GM23338 (cell line): ENCODE measurements around the gene GRIFIN. TPM values are rescaled to one million over a fixed set of nuclear protein-coding genes. Genes with fewer than 3 reads are reported as not detected.

Source experiments
- ATAC-seq: fragments of 200-7000 bp; cut with Tn5 transposase; 3 replicates; pipeline ENCODE4 v1.9.1; 2020
- DNase-seq: peaks from one replicate; pipeline ENCODE4 v3.0.0-alpha.2; 2015; ENCODE audit warnings: low spot score
- H2AFZ ChIP-seq: fragments of 200-600 bp; sonication (generic); 2 replicates; pipeline ENCODE4 v1.8.0; 2016; ENCODE audit warnings: antibody characterized with exemption, mild to moderate bottlenecking, moderate library complexity
- H3F3A ChIP-seq: fragments of 200-600 bp; sonication (generic); replicated peaks from 2 replicates; pipeline ENCODE4 v1.8.0; 2017; ENCODE audit warnings: antibody characterized with exemption, mixed run types, low read depth
- H3K27ac ChIP-seq: fragments of 200-600 bp; sonication (generic); 2 replicates; pipeline ENCODE4 v1.6.1; 2016; ENCODE audit warnings: low read depth
- H3K27me3 ChIP-seq: fragments of 200-600 bp; sonication (generic); 2 replicates; pipeline ENCODE4 v1.8.0; 2016; ENCODE audit warnings: mild to moderate bottlenecking, mixed run types, moderate library complexity; ENCODE audit not compliant: insufficient read depth
- H3K36me3 ChIP-seq: fragments of 200-600 bp; sonication (generic); 2 replicates; pipeline ENCODE4 v1.8.0; 2016; ENCODE audit warnings: mild to moderate bottlenecking; ENCODE audit not compliant: insufficient read depth
- H3K4me1 ChIP-seq: fragments of 200-600 bp; sonication (generic); 2 replicates; pipeline ENCODE4 v1.8.0; 2016; ENCODE audit warnings: mild to moderate bottlenecking, moderate library complexity; ENCODE audit not compliant: insufficient read depth
- H3K4me2 ChIP-seq: fragments of 200-600 bp; sonication (generic); 2 replicates; pipeline ENCODE4 v1.7.1; 2017; ENCODE audit warnings: mixed run types
- H3K4me3 ChIP-seq: fragments of 200-600 bp; sonication (generic); 2 replicates; pipeline ENCODE4 v1.6.1; 2016; ENCODE audit warnings: mixed run types
- H3K79me2 ChIP-seq: fragments of 200-600 bp; sonication (generic); replicated peaks from 2 replicates; pipeline ENCODE4 v1.8.0; 2017; ENCODE audit warnings: mild to moderate bottlenecking; ENCODE audit not compliant: insufficient read depth
- H3K9me2 ChIP-seq: fragments of 200-600 bp; sonication (generic); 2 replicates; pipeline ENCODE4 v1.8.0; 2017; ENCODE audit not compliant: insufficient read depth
- H4K20me1 ChIP-seq: fragments of 200-600 bp; sonication (generic); replicated peaks from 2 replicates; pipeline ENCODE4 v1.8.0; 2017; ENCODE audit warnings: mild to moderate bottlenecking; ENCODE audit not compliant: insufficient read depth
- H3K27ac Mint-ChIP-seq: 2 replicates; pipeline ENCODE4 v1.8.0; 2020; ENCODE audit warnings: inconsistent platforms, mild to moderate bottlenecking, moderate library complexity, mixed read lengths
- H3K27me3 Mint-ChIP-seq: 3 replicates; pipeline ENCODE4 v1.8.0; 2022; ENCODE audit warnings: low read depth, mild to moderate bottlenecking, moderate library complexity, mixed read lengths, inconsistent platforms; ENCODE audit not compliant: insufficient read depth, poor library complexity
- H3K36me3 Mint-ChIP-seq: 3 replicates; pipeline ENCODE4 v1.8.0; 2021; ENCODE audit warnings: low read depth, mild to moderate bottlenecking, inconsistent platforms, moderate library complexity, mixed read lengths
- H3K4me1 Mint-ChIP-seq: 3 replicates; pipeline ENCODE4 v1.8.0; 2020; ENCODE audit warnings: mild to moderate bottlenecking, inconsistent platforms, mixed read lengths
- H3K4me3 Mint-ChIP-seq: 3 replicates; pipeline ENCODE4 v1.8.0; 2021; ENCODE audit warnings: moderate library complexity, mild to moderate bottlenecking, inconsistent platforms, mixed read lengths
- H3K9me3 Mint-ChIP-seq: 3 replicates; pipeline ENCODE4 v1.8.0; 2020; ENCODE audit warnings: moderate library complexity, mild to moderate bottlenecking, inconsistent platforms, mixed read lengths
- CTCF ChIP-seq, 2 experiments: fragments of 200-600 bp in 1 of 2; sonication (generic) in 1 of 2; conservative IDR thresholded peaks; 2 replicates each; pipeline versions ENCODE4 v1.5.1 to v1.6.1; 2016 to 2017; ENCODE audit warnings: antibody characterized with exemption in 2 of 2, low read depth in 2 of 2, mild to moderate bottlenecking in 2 of 2, moderate library complexity in 1 of 2
- ETS1 ChIP-seq: IDR thresholded peaks from 2 replicates; pipeline ENCODE4 v1.6.1; 2016; ENCODE audit warnings: antibody characterized with exemption
- EZH2 ChIP-seq: fragments of 200-600 bp; sonication (generic); IDR thresholded peaks from one replicate; pipeline ENCODE4 v1.8.0; 2017; ENCODE audit warnings: antibody characterized with exemption, mild to moderate bottlenecking, low read depth; ENCODE audit not compliant: unreplicated experiment
- JUNB ChIP-seq: IDR thresholded peaks from one replicate; pipeline ENCODE4 v1.6.1; 2016; ENCODE audit warnings: antibody characterized with exemption; ENCODE audit not compliant: unreplicated experiment
- NANOG ChIP-seq: IDR thresholded peaks from 2 replicates; pipeline ENCODE4 v1.6.1; 2016; ENCODE audit warnings: antibody characterized with exemption, borderline replicate concordance
- REST ChIP-seq: IDR thresholded peaks from one replicate; pipeline ENCODE4 v1.6.1; 2018; ENCODE audit warnings: antibody characterized with exemption; ENCODE audit not compliant: unreplicated experiment
- STAT1 ChIP-seq: IDR thresholded peaks from one replicate; pipeline ENCODE4 v1.6.1; 2016; ENCODE audit warnings: antibody characterized with exemption; ENCODE audit not compliant: unreplicated experiment
- ZNF331 ChIP-seq: fragments of 250-450 bp; sonication (Bioruptor Pico); IDR thresholded peaks from 2 replicates; pipeline ENCODE4 v1.5.0; 2020; ENCODE audit warnings: low read depth, mild to moderate bottlenecking, moderate library complexity
- polyA plus RNA-seq: library from polyadenylated mRNA; unstranded; fragments of >200 nt; fragmentation: Nextera tagmentation; extraction: Ambion mirVana; gene quantifications from 2 replicates; pipeline ENCODE4 v1.2.1, GENCODE V29; 2016
- total RNA-seq: library from RNA; depleted of rRNA; stranded (reverse); fragments of >200 nt; shearing (Covaris generic); gene quantifications from 2 replicates; pipeline ENCODE4 v1.2.3, GENCODE V29; 2014

Gene GRIFIN
- total and polyA plus RNA-seq, 2 experiments from 2014 or later: not detected

- no peaks in the 10 kb centered on the region for H3K9me2 ChIP-seq
- H3K27me3 Mint-ChIP-seq: peaks cover 19% of the 10 kb centered on the region
- H3K9me3 Mint-ChIP-seq: peaks cover 8% of the 10 kb centered on the region; the same call in 1 of the 3 replicates
- no peaks in the 10 kb centered on the region for H3K4me1 ChIP-seq
- DNase-seq: no peak
- H3K36me3 ChIP-seq: no peaks in the 10 kb centered on the region
- no peak overlapping the region for H3K4me2 ChIP-seq
- H3K4me3 ChIP-seq: no peak overlapping the region
- no peaks in the 10 kb centered on the region for H3K27me3 ChIP-seq
- H4K20me1 ChIP-seq: no peaks in the 10 kb centered on the region
- TF ChIP-seq CTCF (conservative IDR thresholded peaks at IDR 0.05; ENCODE audit: low read depth in 2 of 2): peak; percentile 41 to 42; a peak in 3 of 4 replicates
- TF ChIP-seq EZH2: no peak
- H2AFZ ChIP-seq: no peak overlapping the region
- no peaks in the 10 kb centered on the region for H3K36me3 Mint-ChIP-seq
- no peak overlapping the region for H3K4me3 Mint-ChIP-seq
- H3K4me1 Mint-ChIP-seq: 0 out of 3 replicates have a peak, but pooled peaks cover 4% of the 10 kb centered on the region
- H3K27ac Mint-ChIP-seq: no peak overlapping the region
- no peak overlapping the region for H3K27ac ChIP-seq
- no peak for ATAC-seq
- no peaks in the 10 kb centered on the region for H3F3A ChIP-seq
- no peaks in the 10 kb centered on the region for H3K79me2 ChIP-seq
Measured at GRCh38 chr7:2482725-2483451, 6.7 kb upstream of the GRIFIN start.

GRCh38 chr7:2481195-2481594 is 5.0 kb upstream of the GRIFIN start:
- H3K4me1 ChIP-seq: no peaks in the 10 kb centered on the region
- no peaks in the 10 kb centered on the region for H3K79me2 ChIP-seq
- no peak overlapping the region for H3K4me3 ChIP-seq
- no peaks in the 10 kb centered on the region for H3K27me3 ChIP-seq
- no peak overlapping the region for H3K4me3 Mint-ChIP-seq
- H3F3A ChIP-seq: no peaks in the 10 kb centered on the region
- H3K27ac ChIP-seq: no peak overlapping the region
- no peak overlapping the region for H2AFZ ChIP-seq
- peaks cover 14% of the 10 kb centered on the region; the same call in 2 of the 3 replicates for H3K4me1 Mint-ChIP-seq
- H3K27ac Mint-ChIP-seq: no peak overlapping the region
- TF ChIP-seq ZNF331 (no peak), STAT1 (no peak), NANOG (no peak)
- no peaks in the 10 kb centered on the region for H3K36me3 ChIP-seq
- H3K27me3 Mint-ChIP-seq: peaks cover 19% of the 10 kb centered on the region
- DNase-seq (no peak), ATAC-seq (no peak)
- no peaks in the 10 kb centered on the region for H4K20me1 ChIP-seq
- peaks cover 8% of the 10 kb centered on the region; the same call in 1 of the 3 replicates for H3K9me3 Mint-ChIP-seq
- no peaks in the 10 kb centered on the region for H3K36me3 Mint-ChIP-seq
- no peaks in the 10 kb centered on the region for H3K9me2 ChIP-seq
- no peak overlapping the region for H3K4me2 ChIP-seq

GRCh38 chr7:2480070-2480408 is 3.8 kb upstream of the GRIFIN start:
- Histone ChIP-seq H3K27ac (no peak overlapping the region), H3K4me1 (no peaks in the 10 kb centered on the region), H2AFZ (peak overlapping the region; percentile 7; the same call in 1 of the 2 replicates), H3K27me3 (no peaks in the 10 kb centered on the region), H3K9me2 (no peaks in the 10 kb centered on the region), H3K4me2 (no peak overlapping the region), H3K36me3 (no peaks in the 10 kb centered on the region), H3F3A (no peaks in the 10 kb centered on the region), H3K4me3 (no peak overlapping the region), H3K79me2 (no peaks in the 10 kb centered on the region), H4K20me1 (no peaks in the 10 kb centered on the region)
- H3K27me3 Mint-ChIP-seq: peaks cover 19% of the 10 kb centered on the region
- no peaks in the 10 kb centered on the region for H3K36me3 Mint-ChIP-seq
- no peak for TF ChIP-seq JUNB
- no peak for TF ChIP-seq REST
- TF ChIP-seq ETS1: no peak
- no peak overlapping the region for H3K27ac Mint-ChIP-seq
- ATAC-seq: no peak
- H3K4me3 Mint-ChIP-seq: no peak overlapping the region
- H3K9me3 Mint-ChIP-seq: peaks cover 8% of the 10 kb centered on the region; the same call in 1 of the 3 replicates
- no peak for DNase-seq
- H3K4me1 Mint-ChIP-seq: peaks cover 14% of the 10 kb centered on the region; the same call in 2 of the 3 replicates
